T47D (cell line): Measurements from ENCODE around the gene ANKRD13A.
"Not testable (repeated sequence)": the region's sequence is repeated elsewhere in the genome, so short reads cannot be mapped to it uniquely, and the experiment has no call there.

Experiments
- DNase-seq, 2 experiments: peaks; one replicate each; pipeline versions ENCODE4 v3.0.0 to v3.0.0-alpha.2; 2011 to 2012; ENCODE audit warnings: low read depth in 1 of 2, low spot score in 1 of 2
- JUND ChIP-seq: IDR thresholded peaks from 2 replicates; pipeline ENCODE4 v1.6.1; 2012; ENCODE audit warnings: low read depth
- in situ Hi-C: cut with HindIII; loops from 2 replicates; pipeline ENCODE4 v1.10.0; 2016; ENCODE audit warnings: low sequenced_read_pairs, low pct_unique_long_range_greater_than_20kb

Gene ANKRD13A

GRCh38 chr12:110004598-110004997, 5.4 kb downstream of the ANKRD13A start:
- in situ Hi-C loops, result no loop called here
- no peak for TF ChIP-seq JUND
- no peak for DNase-seq

GRCh38 chr12:110005319-110005973, 6.2 kb downstream of the ANKRD13A start:
- in situ Hi-C loops, result no loop called here
- TF ChIP-seq JUND, result no peak
- no peak for DNase-seq

- in situ Hi-C loops, result no loop called here
- TF ChIP-seq JUND, result no peak
- DNase-seq, result no peak
Measured at GRCh38 chr12:110006115-110006514, 6.9 kb downstream of the ANKRD13A start.

- in situ Hi-C loops, result no loop called here
- no peak for DNase-seq
- no peak for TF ChIP-seq JUND
Measured at GRCh38 chr12:110007881-110008280, 8.7 kb downstream of the ANKRD13A start.

- in situ Hi-C loops, DNase-seq: not testable (repeated sequence)
Measured at GRCh38 chr12:110008681-110009398, 9.6 kb downstream of the ANKRD13A start.

GRCh38 chr12:110010853-110011723, 11.9 kb downstream of the ANKRD13A start:
- in situ Hi-C loops, result no loop called here
- TF ChIP-seq JUND, result no peak
- DNase-seq, result no peak

GRCh38 chr12:110012137-110012536, 12.9 kb downstream of the ANKRD13A start:
- no peak for TF ChIP-seq JUND

GRCh38 chr12:110012659-110013058, 13.4 kb downstream of the ANKRD13A start:
- TF ChIP-seq JUND, result no peak
- no peak for DNase-seq
- in situ Hi-C loops, result no loop called here

More at GRCh38 chr12:110012137-110012536, 12.9 kb downstream of the ANKRD13A start:
- in situ Hi-C loops, result no loop called here
- DNase-seq, result no peak

GRCh38 chr12:110015132-110015531, 15.9 kb downstream of the ANKRD13A start:
- in situ Hi-C loops, result no loop called here
- DNase-seq, result no peak
- no peak for TF ChIP-seq JUND

- TF ChIP-seq JUND, result no peak
- DNase-seq, result no peak
- in situ Hi-C loops, result no loop called here
Measured at GRCh38 chr12:110020956-110021355, 21.7 kb downstream of the ANKRD13A start.

GRCh38 chr12:110023059-110023980, 24.1 kb downstream of the ANKRD13A start:
- in situ Hi-C loops, result no loop called here
- no peak for TF ChIP-seq JUND
- DNase-seq, result no peak

- DNase-seq, result no peak
- no peak for TF ChIP-seq JUND
- in situ Hi-C loops, result no loop called here
Measured at GRCh38 chr12:110024051-110024450, 24.8 kb downstream of the ANKRD13A start.
